ENCODE data around the gene PHF11. TPM values are rescaled to one million over a fixed set of nuclear protein-coding genes. Genes with fewer than 3 reads are reported as not detected.

The PHF11 gene
- polyA plus RNA-seq, 1 of the 3 experiments (the other 2 are of a cell fraction), result 3.0 TPM

DNA sequence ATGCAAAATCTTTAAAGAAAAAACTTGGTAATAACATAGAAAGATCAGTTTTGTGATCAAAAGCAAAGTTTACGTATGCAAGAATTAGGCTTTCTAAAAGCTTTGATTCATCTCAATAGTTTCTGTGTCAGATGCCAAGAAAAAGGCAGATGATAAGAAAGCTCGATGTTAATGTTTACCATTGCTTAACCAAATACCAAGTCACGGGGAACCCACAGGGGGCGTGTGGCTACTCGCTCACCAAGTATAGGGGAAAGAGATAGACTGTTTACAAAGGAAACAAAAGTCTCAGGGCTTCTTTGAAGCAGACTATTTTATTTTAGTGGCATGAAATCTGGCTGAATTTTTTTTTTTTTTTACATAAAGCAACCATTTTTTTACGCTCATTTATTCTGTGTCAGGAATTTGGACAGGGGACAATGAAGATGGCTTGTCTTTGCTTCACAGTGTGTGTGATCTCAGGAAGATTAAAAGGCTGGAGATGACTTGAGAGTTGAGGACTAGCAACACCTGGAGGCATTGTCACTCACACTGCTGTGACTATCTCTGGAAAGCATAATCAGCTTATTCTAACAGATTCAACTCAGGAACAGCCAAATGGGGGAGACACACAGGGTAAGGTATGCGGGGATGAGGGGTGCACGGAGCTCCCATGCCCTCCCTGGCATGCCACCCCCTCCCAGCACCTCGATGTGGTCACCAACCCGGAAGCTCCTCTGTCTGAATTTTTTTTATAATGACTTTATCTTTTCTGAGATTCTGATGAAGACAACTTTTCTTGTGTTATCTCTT, 64.7 kb downstream of the PHF11 start:
- no peak for DNase-seq

DNA sequence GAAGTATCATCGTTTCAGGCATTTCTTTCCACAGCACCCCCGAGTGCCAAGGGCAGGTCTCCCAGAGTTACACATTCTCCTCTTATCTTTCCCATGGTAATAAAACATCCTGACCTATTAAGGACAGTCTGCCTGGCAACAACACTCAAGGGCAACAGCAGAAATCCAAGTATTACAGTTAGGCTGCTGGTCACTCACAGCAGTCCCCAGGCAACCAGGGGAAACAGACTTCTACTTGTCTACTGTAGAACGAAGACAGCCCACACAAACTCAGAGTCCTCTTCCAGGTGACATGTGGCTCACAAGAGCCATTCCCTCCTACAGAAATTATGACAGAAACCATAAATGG, 65.3 kb downstream of the PHF11 start:
- Histone ChIP-seq H3K4me1 (ENCODE audit: control insufficient read depth in 1 of 2, insufficient read depth in 2 of 2, low read depth in 1 of 2, low read length in 1 of 2) (peaks cover 0 to 9% of the 10 kb centered on the region in 2 experiments; a peak in 2 of 4 replicates), H3K79me2 (ENCODE audit: insufficient read depth) (no peaks in the 10 kb centered on the region), H3F3A (replicated peaks; ENCODE audit: insufficient read depth) (no peaks in the 10 kb centered on the region), H3K27me3 (ENCODE audit: insufficient read depth) (no peaks in the 10 kb centered on the region), H2AFZ (ENCODE audit: low read depth) (no peak overlapping the region), H3K9me3 (no peaks in the 10 kb centered on the region), H3K4me3 (ENCODE audit: low read depth in 2 of 2, low read length in 1 of 2) (no peak overlapping the region), H3K9ac (no peak overlapping the region), H3K4me2 (no peak overlapping the region), H3K27ac (ENCODE audit: low read depth in 2 of 2, low read length in 1 of 2) (peak overlapping the region in 1 of 2 experiments; percentile 63; a peak in 2 of 4 replicates), H3K36me3 (replicated peaks in 1 of 2; ENCODE audit: control insufficient read depth in 1 of 2, insufficient read depth in 2 of 2, low read length in 1 of 2) (peaks cover 14 to 25% of the 10 kb centered on the region in 2 experiments), H4K20me1 (ENCODE audit: insufficient read depth) (no peaks in the 10 kb centered on the region), H3K9me2 (no peaks in the 10 kb centered on the region)
- ChIA-PET CTCF (interaction anchor here (1.2 to 2.3 kb wide), 3 partner anchors 10 to 46 kb away, joined by 5 to 7 read pairs (median 7); no protein-coding TSS in a partner anchor), POLR2A (no interaction called here)
- DNase-seq, result peak; percentile 63
- WGBS (ENCODE audit: low lambda C conversion rate), result 51% methylated on average over 3 of the region's 3 CpGs
- TF ChIP-seq RAD21 (IDR thresholded peaks at IDR 0.05; ENCODE audit: low read length) (no peak), EP300 (IDR thresholded peaks at IDR 0.05; ENCODE audit: borderline replicate concordance in 1 of 2, low read depth in 1 of 2, low read length in 1 of 2) (peak in 1 of 2 experiments; percentile 66; a peak in 1 of 4 replicates), YY1 (IDR thresholded peaks at IDR 0.05; ENCODE audit: low read depth) (no peak), MEF2A (IDR thresholded peaks at IDR 0.05; ENCODE audit: borderline replicate concordance, low read depth) (no peak), GATA2 (CRISPR knock-in tag; IDR thresholded peaks at IDR 0.05) (peak; percentile 27), MXI1 (IDR thresholded peaks at IDR 0.05; ENCODE audit: low read depth, low read length) (peak; percentile 45; the same call in 1 of the 2 replicates), RFX5 (IDR thresholded peaks at IDR 0.05; ENCODE audit: low read length) (peak; percentile 94)
- TF ChIP-seq, protein P1, sequence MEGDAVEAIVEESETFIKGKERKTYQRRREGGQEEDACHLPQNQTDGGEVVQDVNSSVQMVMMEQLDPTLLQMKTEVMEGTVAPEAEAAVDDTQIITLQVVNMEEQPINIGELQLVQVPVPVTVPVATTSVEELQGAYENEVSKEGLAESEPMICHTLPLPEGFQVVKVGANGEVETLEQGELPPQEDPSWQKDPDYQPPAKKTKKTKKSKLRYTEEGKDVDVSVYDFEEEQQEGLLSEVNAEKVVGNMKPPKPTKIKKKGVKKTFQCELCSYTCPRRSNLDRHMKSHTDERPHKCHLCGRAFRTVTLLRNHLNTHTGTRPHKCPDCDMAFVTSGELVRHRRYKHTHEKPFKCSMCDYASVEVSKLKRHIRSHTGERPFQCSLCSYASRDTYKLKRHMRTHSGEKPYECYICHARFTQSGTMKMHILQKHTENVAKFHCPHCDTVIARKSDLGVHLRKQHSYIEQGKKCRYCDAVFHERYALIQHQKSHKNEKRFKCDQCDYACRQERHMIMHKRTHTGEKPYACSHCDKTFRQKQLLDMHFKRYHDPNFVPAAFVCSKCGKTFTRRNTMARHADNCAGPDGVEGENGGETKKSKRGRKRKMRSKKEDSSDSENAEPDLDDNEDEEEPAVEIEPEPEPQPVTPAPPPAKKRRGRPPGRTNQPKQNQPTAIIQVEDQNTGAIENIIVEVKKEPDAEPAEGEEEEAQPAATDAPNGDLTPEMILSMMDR (IDR thresholded peaks at IDR 0.05), result no peak
- TF ChIP-seq, protein P2, sequence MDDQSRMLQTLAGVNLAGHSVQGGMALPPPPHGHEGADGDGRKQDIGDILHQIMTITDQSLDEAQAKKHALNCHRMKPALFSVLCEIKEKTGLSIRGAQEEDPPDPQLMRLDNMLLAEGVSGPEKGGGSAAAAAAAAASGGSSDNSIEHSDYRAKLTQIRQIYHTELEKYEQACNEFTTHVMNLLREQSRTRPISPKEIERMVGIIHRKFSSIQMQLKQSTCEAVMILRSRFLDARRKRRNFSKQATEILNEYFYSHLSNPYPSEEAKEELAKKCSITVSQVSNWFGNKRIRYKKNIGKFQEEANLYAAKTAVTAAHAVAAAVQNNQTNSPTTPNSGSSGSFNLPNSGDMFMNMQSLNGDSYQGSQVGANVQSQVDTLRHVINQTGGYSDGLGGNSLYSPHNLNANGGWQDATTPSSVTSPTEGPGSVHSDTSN (IDR thresholded peaks at IDR 0.05), result no peak

More for the DNA sequence above, 64.7 kb downstream of the PHF11 start:
- H3K36me3 ChIP-seq (replicated peaks in 1 of 2; ENCODE audit: control insufficient read depth in 1 of 2, insufficient read depth in 2 of 2, low read length in 1 of 2), result peaks cover 14 to 27% of the 10 kb centered on the region in 2 experiments
- TF ChIP-seq GATA2 (CRISPR knock-in tag; IDR thresholded peaks at IDR 0.05) (no peak), NRF1 (IDR thresholded peaks at IDR 0.05; ENCODE audit: low read depth, low read length) (no peak), FOSL2 (IDR thresholded peaks at IDR 0.05; ENCODE audit: borderline replicate concordance, low read depth) (no peak), GABPA (IDR thresholded peaks at IDR 0.05; ENCODE audit: low read depth) (no peak), RAD21 (IDR thresholded peaks at IDR 0.05; ENCODE audit: low read length) (no peak), TEAD4 (IDR thresholded peaks at IDR 0.05; ENCODE audit: borderline replicate concordance, insufficient read depth) (no peak), EP300 (IDR thresholded peaks at IDR 0.05; ENCODE audit: borderline replicate concordance in 1 of 2, low read depth in 1 of 2, low read length in 1 of 2) (no peak), TAF1 (IDR thresholded peaks at IDR 0.05; ENCODE audit: borderline replicate concordance, low read depth, low read length) (no peak), NFIC (IDR thresholded peaks at IDR 0.05; ENCODE audit: borderline replicate concordance) (no peak), FOXM1 (IDR thresholded peaks at IDR 0.05; ENCODE audit: low read depth) (no peak), TCF12 (IDR thresholded peaks at IDR 0.05) (no peak), SMC3 (IDR thresholded peaks at IDR 0.05; ENCODE audit: low read depth, low read length) (no peak), EZH2phosphoT487 (IDR thresholded peaks at IDR 0.05; ENCODE audit: borderline replicate concordance, low read depth) (no peak), CHD2 (IDR thresholded peaks at IDR 0.05; ENCODE audit: low read length, partially characterized antibody) (no peak)
- TF ChIP-seq, protein P3, sequence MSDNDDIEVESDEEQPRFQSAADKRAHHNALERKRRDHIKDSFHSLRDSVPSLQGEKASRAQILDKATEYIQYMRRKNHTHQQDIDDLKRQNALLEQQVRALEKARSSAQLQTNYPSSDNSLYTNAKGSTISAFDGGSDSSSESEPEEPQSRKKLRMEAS (IDR thresholded peaks at IDR 0.05; ENCODE audit: low read depth), result no peak
- TF ChIP-seq, protein P4, sequence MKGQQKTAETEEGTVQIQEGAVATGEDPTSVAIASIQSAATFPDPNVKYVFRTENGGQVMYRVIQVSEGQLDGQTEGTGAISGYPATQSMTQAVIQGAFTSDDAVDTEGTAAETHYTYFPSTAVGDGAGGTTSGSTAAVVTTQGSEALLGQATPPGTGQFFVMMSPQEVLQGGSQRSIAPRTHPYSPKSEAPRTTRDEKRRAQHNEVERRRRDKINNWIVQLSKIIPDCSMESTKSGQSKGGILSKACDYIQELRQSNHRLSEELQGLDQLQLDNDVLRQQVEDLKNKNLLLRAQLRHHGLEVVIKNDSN (IDR thresholded peaks at IDR 0.05; ENCODE audit: borderline replicate concordance, low read depth), result no peak
- TF ChIP-seq, protein P5, sequence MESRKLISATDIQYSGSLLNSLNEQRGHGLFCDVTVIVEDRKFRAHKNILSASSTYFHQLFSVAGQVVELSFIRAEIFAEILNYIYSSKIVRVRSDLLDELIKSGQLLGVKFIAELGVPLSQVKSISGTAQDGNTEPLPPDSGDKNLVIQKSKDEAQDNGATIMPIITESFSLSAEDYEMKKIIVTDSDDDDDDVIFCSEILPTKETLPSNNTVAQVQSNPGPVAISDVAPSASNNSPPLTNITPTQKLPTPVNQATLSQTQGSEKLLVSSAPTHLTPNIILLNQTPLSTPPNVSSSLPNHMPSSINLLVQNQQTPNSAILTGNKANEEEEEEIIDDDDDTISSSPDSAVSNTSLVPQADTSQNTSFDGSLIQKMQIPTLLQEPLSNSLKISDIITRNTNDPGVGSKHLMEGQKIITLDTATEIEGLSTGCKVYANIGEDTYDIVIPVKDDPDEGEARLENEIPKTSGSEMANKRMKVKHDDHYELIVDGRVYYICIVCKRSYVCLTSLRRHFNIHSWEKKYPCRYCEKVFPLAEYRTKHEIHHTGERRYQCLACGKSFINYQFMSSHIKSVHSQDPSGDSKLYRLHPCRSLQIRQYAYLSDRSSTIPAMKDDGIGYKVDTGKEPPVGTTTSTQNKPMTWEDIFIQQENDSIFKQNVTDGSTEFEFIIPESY (IDR thresholded peaks at IDR 0.05; ENCODE audit: borderline replicate concordance, low read depth), result no peak
- H3K9me3 ChIP-seq, result no peaks in the 10 kb centered on the region
- H3K4me2 ChIP-seq, result no peak overlapping the region
- WGBS (ENCODE audit: low lambda C conversion rate), result 75% methylated on average over 10 of the region's 10 CpGs
- no peaks in the 10 kb centered on the region for H3K27me3 ChIP-seq (ENCODE audit: insufficient read depth)
- POLR2A ChIA-PET, result no interaction called here
- H3K9ac ChIP-seq, result no peak overlapping the region
- H2AFZ ChIP-seq (ENCODE audit: low read depth), result no peak overlapping the region
- H3F3A ChIP-seq (replicated peaks; ENCODE audit: insufficient read depth), result no peaks in the 10 kb centered on the region
- no peaks in the 10 kb centered on the region for H4K20me1 ChIP-seq (ENCODE audit: insufficient read depth)
- H3K79me2 ChIP-seq (ENCODE audit: insufficient read depth), result no peaks in the 10 kb centered on the region
- CTCF ChIA-PET, result interaction anchor here (0.6 to 2.3 kb wide), 5 partner anchors 10 to 159 kb away, joined by 3 to 7 read pairs (median 5); no protein-coding TSS in a partner anchor
- H3K9me2 ChIP-seq, result no peaks in the 10 kb centered on the region
- peak overlapping the region in 1 of 2 experiments; percentile 63; a peak in 2 of 4 replicates for H3K27ac ChIP-seq (ENCODE audit: low read depth in 2 of 2, low read length in 1 of 2)
- H3K4me3 ChIP-seq (ENCODE audit: low read depth in 2 of 2, low read length in 1 of 2), result no peak overlapping the region
- H3K4me1 ChIP-seq (ENCODE audit: control insufficient read depth in 1 of 2, insufficient read depth in 2 of 2, low read depth in 1 of 2, low read length in 1 of 2), result peaks cover 0 to 9% of the 10 kb centered on the region in 2 experiments; a peak in 2 of 4 replicates
